Liver (tissue), 9 donors: ENCODE measurements around the gene PROKR1. TPM values are rescaled to one million over a fixed set of nuclear protein-coding genes. Genes with fewer than 3 reads are reported as not detected.

Experiments used
- DNase-seq: peaks from one replicate; pipeline ENCODE4 v3.0.0-alpha.2; 2017; ENCODE audit warnings: low spot score
- H3K27ac ChIP-seq, 2 donors: one replicate each; pipeline ENCODE4 v1.7.0; 2013; ENCODE audit warnings: inconsistent platforms in 2 of 2, low read length in 2 of 2, control low read depth in 1 of 2, low read depth in 1 of 2, mild to moderate bottlenecking in 1 of 2
- H3K27me3 ChIP-seq, 4 donors: one replicate each; pipeline versions ENCODE4 v1.6.1 to v1.7.0; 2013; ENCODE audit warnings: low read length in 3 of 4, inconsistent platforms in 1 of 4, mild to moderate bottlenecking in 1 of 4, moderate library complexity in 1 of 4; ENCODE audit not compliant: control insufficient read depth in 4 of 4, insufficient read depth in 4 of 4
- H3K36me3 ChIP-seq, 4 donors: one replicate each; pipeline versions ENCODE4 v1.6.1 to v1.7.0; 2013; ENCODE audit warnings: low read length in 3 of 4, mild to moderate bottlenecking in 3 of 4, low read depth in 1 of 4, moderate library complexity in 1 of 4; ENCODE audit not compliant: control insufficient read depth in 4 of 4, insufficient read depth in 3 of 4
- H3K4me1 ChIP-seq, 4 donors: one replicate each; pipeline versions ENCODE4 v1.6.1 to v1.7.0; 2013; ENCODE audit warnings: low read length in 3 of 4, mild to moderate bottlenecking in 3 of 4, moderate library complexity in 1 of 4; ENCODE audit not compliant: control insufficient read depth in 4 of 4, insufficient read depth in 4 of 4
- H3K4me3 ChIP-seq, 3 donors: one replicate each; pipeline versions ENCODE4 v1.6.1 to v1.7.0; 2013; ENCODE audit warnings: low read length in 3 of 3, control low read depth in 1 of 3, low read depth in 1 of 3, mild to moderate bottlenecking in 1 of 3
- H3K9ac ChIP-seq, 2 donors: one replicate each; pipeline ENCODE4 v1.7.0; 2013; ENCODE audit warnings: low read length in 2 of 2, mild to moderate bottlenecking in 2 of 2, moderate library complexity in 2 of 2, control low read depth in 1 of 2, low read depth in 1 of 2
- H3K9me3 ChIP-seq, 4 donors: one replicate each; pipeline versions ENCODE4 v1.6.1 to v1.7.0; 2013; ENCODE audit warnings: low read length in 3 of 4; ENCODE audit not compliant: control insufficient read depth in 4 of 4
- EGR1 ChIP-seq, 2 donors: IDR thresholded peaks; 2 replicates each; pipeline ENCODE4 v1.6.1; 2016 to 2018; ENCODE audit warnings: antibody characterized with exemption in 2 of 2, low read depth in 2 of 2
- FOXA1 ChIP-seq: IDR thresholded peaks from 2 replicates; pipeline ENCODE4 v1.6.1; 2016; ENCODE audit warnings: antibody characterized with exemption
- FOXA2 ChIP-seq: IDR thresholded peaks from 2 replicates; pipeline ENCODE4 v1.6.1; 2016; ENCODE audit warnings: antibody characterized with exemption
- GABPA ChIP-seq, 2 donors: IDR thresholded peaks in 1 of 2; conservative IDR thresholded peaks in 1 of 2; 2 replicates each; pipeline ENCODE4 v1.6.1; 2016; ENCODE audit warnings: antibody characterized with exemption in 2 of 2, mild to moderate bottlenecking in 1 of 2, moderate library complexity in 1 of 2
- HNF4A ChIP-seq, 2 donors: conservative IDR thresholded peaks; 2 replicates each; pipeline ENCODE4 v1.6.1; 2016; ENCODE audit warnings: antibody characterized with exemption in 2 of 2, mild to moderate bottlenecking in 2 of 2
- HNF4G ChIP-seq: IDR thresholded peaks from 2 replicates; pipeline ENCODE4 v1.6.1; 2016; ENCODE audit warnings: antibody characterized with exemption
- JUND ChIP-seq, 2 donors: IDR thresholded peaks; 2 replicates each; pipeline ENCODE4 v1.6.1; 2016; ENCODE audit warnings: antibody characterized with exemption in 2 of 2
- NR2F2 ChIP-seq: IDR thresholded peaks from 2 replicates; pipeline ENCODE4 v1.6.1; 2016; ENCODE audit warnings: antibody characterized with exemption
- RAD21 ChIP-seq, 2 donors: IDR thresholded peaks; 2 replicates each; pipeline ENCODE4 v1.6.1; 2016; ENCODE audit warnings: antibody characterized with exemption in 2 of 2, mild to moderate bottlenecking in 2 of 2
- RXRA ChIP-seq, 2 donors: IDR thresholded peaks; 2 replicates each; pipeline ENCODE4 v1.6.1; 2017 to 2018; ENCODE audit warnings: antibody characterized with exemption in 2 of 2, mild to moderate bottlenecking in 1 of 2
- SP1 ChIP-seq: IDR thresholded peaks from 2 replicates; pipeline ENCODE4 v1.6.1; 2018; ENCODE audit warnings: antibody characterized with exemption, mild to moderate bottlenecking
- TAF1 ChIP-seq: conservative IDR thresholded peaks from 2 replicates; pipeline ENCODE4 v1.6.1; 2016; ENCODE audit warnings: antibody characterized with exemption, mild to moderate bottlenecking
- YY1 ChIP-seq: IDR thresholded peaks from 2 replicates; pipeline ENCODE4 v1.6.1; 2016; ENCODE audit warnings: antibody characterized with exemption, mild to moderate bottlenecking
- WGBS: extraction: QIAGEN DNeasy Blood & Tissue Kit; methylation state at CpG from one replicate; pipeline ENCODE4 v1.1.7; 2013; 5-methylcytosine and 5-hydroxymethylcytosine counted together
- polyA plus RNA-seq, 2 donors: library from polyadenylated mRNA; stranded (reverse) in 1 of 2; unstranded in 1 of 2; fragments of 200-250 nt in 1 of 2; fragments of >200 nt in 1 of 2; fragmentation: Nextera tagmentation in 1 of 2; extraction: Ambion mirVana in 1 of 2; gene quantifications; one replicate each; pipeline versions ENCODE4 v1.2.1 to v1.2.3, GENCODE V29; 2013 to 2015
- total RNA-seq, 2 donors: library from RNA; depleted of rRNA; stranded (reverse); fragments of >200 nt; gene quantifications; one replicate each; pipeline ENCODE4 v1.2.3, GENCODE V29; 2014
- TF ChIP-seq, protein P1 (sequence below): IDR thresholded peaks from 2 replicates; pipeline ENCODE4 v1.6.1; 2016; ENCODE audit warnings: antibody characterized with exemption, mild to moderate bottlenecking
- TF ChIP-seq, protein P2 (sequence below): IDR thresholded peaks from 2 replicates; pipeline ENCODE4 v1.6.1; 2016; ENCODE audit warnings: antibody characterized with exemption
- TF ChIP-seq, protein P3 (sequence below): IDR thresholded peaks from 2 replicates; pipeline ENCODE4 v1.6.1; 2016; ENCODE audit warnings: antibody characterized with exemption
- TF ChIP-seq, protein P4 (sequence below): fragments of 150-350 bp; IDR thresholded peaks from 2 replicates; pipeline ENCODE4 v1.5.1; 2017; ENCODE audit warnings: improper control_type of control experiment, low read depth, low read length; ENCODE audit not compliant: missing input control
- TF ChIP-seq, protein P5 (sequence below): IDR thresholded peaks from 2 replicates; pipeline ENCODE4 v1.6.1; 2016; ENCODE audit warnings: antibody characterized with exemption
- donor health status: healthy.
- donor health status: healthy.
- donor health status: healthy.
- donor health status: healthy.
- donor health status: healthy.

Gene PROKR1
- total and polyA plus RNA-seq, 4 donors: 0.02 to 0.05 TPM; not detected in 2

DNA sequence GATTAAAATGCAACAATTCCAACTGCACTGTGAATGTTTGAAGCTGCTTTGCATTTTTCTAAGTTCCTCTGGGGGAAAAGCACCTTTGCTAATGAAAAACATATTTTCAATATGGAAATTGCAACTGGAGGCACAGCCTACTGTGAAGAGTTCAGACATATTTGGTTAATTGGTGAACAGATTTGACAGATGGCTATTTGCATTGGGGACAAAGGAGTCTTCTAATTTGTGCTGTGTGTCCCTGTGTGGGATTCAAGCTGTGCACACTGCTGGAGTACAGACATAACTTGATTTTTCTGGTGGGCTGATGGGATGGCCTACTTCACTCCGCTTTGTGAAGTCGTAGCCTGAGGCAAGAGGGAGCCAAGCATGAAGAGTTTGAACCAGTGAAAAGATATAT, 50.6 kb downstream of the PROKR1 start:
- no peak for DNase-seq
- Histone ChIP-seq H3K4me1 (no peaks in the 10 kb centered on the region), H3K4me3 (no peak overlapping the region), H3K9ac (no peak overlapping the region), H3K9me3 (peaks cover 0 to 13% (median 2%) of the 10 kb centered on the region in 4 donors), H3K27ac (no peak overlapping the region), H3K36me3 (no peaks in the 10 kb centered on the region), H3K27me3 (no peaks in the 10 kb centered on the region)
- WGBS: 98% methylated on average over 2 of the region's 2 CpGs
- no peak for TF ChIP-seq HNF4A (conservative IDR thresholded peaks at IDR 0.05)
- TF ChIP-seq, protein P1, sequence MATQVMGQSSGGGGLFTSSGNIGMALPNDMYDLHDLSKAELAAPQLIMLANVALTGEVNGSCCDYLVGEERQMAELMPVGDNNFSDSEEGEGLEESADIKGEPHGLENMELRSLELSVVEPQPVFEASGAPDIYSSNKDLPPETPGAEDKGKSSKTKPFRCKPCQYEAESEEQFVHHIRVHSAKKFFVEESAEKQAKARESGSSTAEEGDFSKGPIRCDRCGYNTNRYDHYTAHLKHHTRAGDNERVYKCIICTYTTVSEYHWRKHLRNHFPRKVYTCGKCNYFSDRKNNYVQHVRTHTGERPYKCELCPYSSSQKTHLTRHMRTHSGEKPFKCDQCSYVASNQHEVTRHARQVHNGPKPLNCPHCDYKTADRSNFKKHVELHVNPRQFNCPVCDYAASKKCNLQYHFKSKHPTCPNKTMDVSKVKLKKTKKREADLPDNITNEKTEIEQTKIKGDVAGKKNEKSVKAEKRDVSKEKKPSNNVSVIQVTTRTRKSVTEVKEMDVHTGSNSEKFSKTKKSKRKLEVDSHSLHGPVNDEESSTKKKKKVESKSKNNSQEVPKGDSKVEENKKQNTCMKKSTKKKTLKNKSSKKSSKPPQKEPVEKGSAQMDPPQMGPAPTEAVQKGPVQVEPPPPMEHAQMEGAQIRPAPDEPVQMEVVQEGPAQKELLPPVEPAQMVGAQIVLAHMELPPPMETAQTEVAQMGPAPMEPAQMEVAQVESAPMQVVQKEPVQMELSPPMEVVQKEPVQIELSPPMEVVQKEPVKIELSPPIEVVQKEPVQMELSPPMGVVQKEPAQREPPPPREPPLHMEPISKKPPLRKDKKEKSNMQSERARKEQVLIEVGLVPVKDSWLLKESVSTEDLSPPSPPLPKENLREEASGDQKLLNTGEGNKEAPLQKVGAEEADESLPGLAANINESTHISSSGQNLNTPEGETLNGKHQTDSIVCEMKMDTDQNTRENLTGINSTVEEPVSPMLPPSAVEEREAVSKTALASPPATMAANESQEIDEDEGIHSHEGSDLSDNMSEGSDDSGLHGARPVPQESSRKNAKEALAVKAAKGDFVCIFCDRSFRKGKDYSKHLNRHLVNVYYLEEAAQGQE: no peak
- TF ChIP-seq EGR1 (IDR thresholded peaks at IDR 0.05; ENCODE audit: low read depth in 2 of 2): no peak
- TF ChIP-seq HNF4G: no peak
- no peak for TF ChIP-seq NR2F2
- no peak for TF ChIP-seq YY1
- TF ChIP-seq JUND (IDR thresholded peaks at IDR 0.05): no peak
- TF ChIP-seq, protein P2, sequence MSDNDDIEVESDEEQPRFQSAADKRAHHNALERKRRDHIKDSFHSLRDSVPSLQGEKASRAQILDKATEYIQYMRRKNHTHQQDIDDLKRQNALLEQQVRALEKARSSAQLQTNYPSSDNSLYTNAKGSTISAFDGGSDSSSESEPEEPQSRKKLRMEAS: no peak
- no peak for TF ChIP-seq TAF1
- no peak for TF ChIP-seq SP1
- no peak for TF ChIP-seq RXRA (IDR thresholded peaks at IDR 0.05)
- TF ChIP-seq, protein P3, sequence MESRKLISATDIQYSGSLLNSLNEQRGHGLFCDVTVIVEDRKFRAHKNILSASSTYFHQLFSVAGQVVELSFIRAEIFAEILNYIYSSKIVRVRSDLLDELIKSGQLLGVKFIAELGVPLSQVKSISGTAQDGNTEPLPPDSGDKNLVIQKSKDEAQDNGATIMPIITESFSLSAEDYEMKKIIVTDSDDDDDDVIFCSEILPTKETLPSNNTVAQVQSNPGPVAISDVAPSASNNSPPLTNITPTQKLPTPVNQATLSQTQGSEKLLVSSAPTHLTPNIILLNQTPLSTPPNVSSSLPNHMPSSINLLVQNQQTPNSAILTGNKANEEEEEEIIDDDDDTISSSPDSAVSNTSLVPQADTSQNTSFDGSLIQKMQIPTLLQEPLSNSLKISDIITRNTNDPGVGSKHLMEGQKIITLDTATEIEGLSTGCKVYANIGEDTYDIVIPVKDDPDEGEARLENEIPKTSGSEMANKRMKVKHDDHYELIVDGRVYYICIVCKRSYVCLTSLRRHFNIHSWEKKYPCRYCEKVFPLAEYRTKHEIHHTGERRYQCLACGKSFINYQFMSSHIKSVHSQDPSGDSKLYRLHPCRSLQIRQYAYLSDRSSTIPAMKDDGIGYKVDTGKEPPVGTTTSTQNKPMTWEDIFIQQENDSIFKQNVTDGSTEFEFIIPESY: no peak
- TF ChIP-seq GABPA (IDR thresholded peaks at IDR 0.05 in 1 of 2, conservative IDR thresholded peaks at IDR 0.05 in 1 of 2): no peak
- TF ChIP-seq FOXA2: no peak
- no peak for TF ChIP-seq FOXA1
- no peak for TF ChIP-seq RAD21 (IDR thresholded peaks at IDR 0.05)

DNA sequence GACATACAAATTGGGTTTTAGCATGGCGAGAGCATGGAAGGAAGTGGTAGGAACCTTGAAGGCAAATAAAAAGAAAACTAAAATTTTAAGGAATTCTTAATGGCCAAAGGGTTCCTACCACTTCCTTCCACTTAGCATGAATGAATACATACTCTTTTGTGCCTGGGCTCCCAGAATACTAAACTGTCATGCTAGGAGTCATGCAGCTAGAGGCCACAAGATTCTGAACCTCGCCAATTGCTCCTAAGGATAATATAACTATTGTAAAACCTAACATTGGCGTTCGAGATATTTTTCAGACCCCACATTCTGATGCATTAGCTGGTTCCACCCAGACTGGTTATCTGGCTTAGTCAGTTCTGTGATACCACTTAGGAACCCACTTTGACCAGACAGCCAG, 52.6 kb downstream of the PROKR1 start:
- TF ChIP-seq JUND (IDR thresholded peaks at IDR 0.05): no peak
- no peak for TF ChIP-seq TAF1
- TF ChIP-seq YY1: no peak
- TF ChIP-seq RAD21 (IDR thresholded peaks at IDR 0.05): no peak
- TF ChIP-seq, protein P4, sequence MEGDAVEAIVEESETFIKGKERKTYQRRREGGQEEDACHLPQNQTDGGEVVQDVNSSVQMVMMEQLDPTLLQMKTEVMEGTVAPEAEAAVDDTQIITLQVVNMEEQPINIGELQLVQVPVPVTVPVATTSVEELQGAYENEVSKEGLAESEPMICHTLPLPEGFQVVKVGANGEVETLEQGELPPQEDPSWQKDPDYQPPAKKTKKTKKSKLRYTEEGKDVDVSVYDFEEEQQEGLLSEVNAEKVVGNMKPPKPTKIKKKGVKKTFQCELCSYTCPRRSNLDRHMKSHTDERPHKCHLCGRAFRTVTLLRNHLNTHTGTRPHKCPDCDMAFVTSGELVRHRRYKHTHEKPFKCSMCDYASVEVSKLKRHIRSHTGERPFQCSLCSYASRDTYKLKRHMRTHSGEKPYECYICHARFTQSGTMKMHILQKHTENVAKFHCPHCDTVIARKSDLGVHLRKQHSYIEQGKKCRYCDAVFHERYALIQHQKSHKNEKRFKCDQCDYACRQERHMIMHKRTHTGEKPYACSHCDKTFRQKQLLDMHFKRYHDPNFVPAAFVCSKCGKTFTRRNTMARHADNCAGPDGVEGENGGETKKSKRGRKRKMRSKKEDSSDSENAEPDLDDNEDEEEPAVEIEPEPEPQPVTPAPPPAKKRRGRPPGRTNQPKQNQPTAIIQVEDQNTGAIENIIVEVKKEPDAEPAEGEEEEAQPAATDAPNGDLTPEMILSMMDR: no peak
- no peak for TF ChIP-seq RXRA (IDR thresholded peaks at IDR 0.05)
- no peak for TF ChIP-seq GABPA (IDR thresholded peaks at IDR 0.05 in 1 of 2, conservative IDR thresholded peaks at IDR 0.05 in 1 of 2)
- TF ChIP-seq, protein P5, sequence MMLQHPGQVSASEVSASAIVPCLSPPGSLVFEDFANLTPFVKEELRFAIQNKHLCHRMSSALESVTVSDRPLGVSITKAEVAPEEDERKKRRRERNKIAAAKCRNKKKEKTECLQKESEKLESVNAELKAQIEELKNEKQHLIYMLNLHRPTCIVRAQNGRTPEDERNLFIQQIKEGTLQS: no peak
- TF ChIP-seq FOXA1: no peak
- TF ChIP-seq, protein P3: no peak
- Histone ChIP-seq H3K27me3 (no peaks in the 10 kb centered on the region), H3K9me3 (peaks cover 0 to 13% (median 2%) of the 10 kb centered on the region in 4 donors), H3K4me1 (no peaks in the 10 kb centered on the region), H3K9ac (no peak overlapping the region), H3K36me3 (no peaks in the 10 kb centered on the region), H3K4me3 (no peak overlapping the region), H3K27ac (no peak overlapping the region)
- 85% methylated on average over 4 of the region's 4 CpGs for WGBS
- no peak for DNase-seq
